ENCODE results near the gene JAG1.

Gene JAG1

GRCh38 chr20:10658051-10658823, 15.6 kb downstream of the JAG1 start:
- TF ChIP-seq CTCF (IDR thresholded peaks at IDR 0.05; ENCODE audit: low read depth, low read length) = no peak
- no peak for DNase-seq (ENCODE audit: extremely low read depth, low read depth)

GRCh38 chr20:10657453-10657852, 16.3 kb downstream of the JAG1 start:
- no peak for TF ChIP-seq CTCF (IDR thresholded peaks at IDR 0.05; ENCODE audit: low read depth, low read length)
- DNase-seq (ENCODE audit: extremely low read depth, low read depth) = no peak

- no peak for DNase-seq (ENCODE audit: extremely low read depth, low read depth)
- no peak for TF ChIP-seq CTCF (IDR thresholded peaks at IDR 0.05; ENCODE audit: low read depth, low read length)
These were observed 17.8 kb downstream of the JAG1 start for GRCh38 chr20:10655720-10656669.

GRCh38 chr20:10654630-10655029, 19.2 kb downstream of the JAG1 start:
- TF ChIP-seq CTCF (IDR thresholded peaks at IDR 0.05; ENCODE audit: low read depth, low read length) = no peak
- no peak for DNase-seq (ENCODE audit: extremely low read depth, low read depth)

GRCh38 chr20:10654250-10654610, 19.6 kb downstream of the JAG1 start:
- DNase-seq (ENCODE audit: extremely low read depth, low read depth) = no peak
- TF ChIP-seq CTCF (IDR thresholded peaks at IDR 0.05; ENCODE audit: low read depth, low read length) = no peak

GRCh38 chr20:10653599-10654249, 20.1 kb downstream of the JAG1 start:
- TF ChIP-seq CTCF (IDR thresholded peaks at IDR 0.05; ENCODE audit: low read depth, low read length) = no peak
- peak; percentile 62 for DNase-seq (ENCODE audit: extremely low read depth, low read depth)
